ENCODE measurements around the gene TPTE2. TPM values are rescaled to one million over a fixed set of nuclear protein-coding genes. Genes with fewer than 3 reads are reported as not detected.
A peak's percentile ranks its signal among the peaks of the same experiment; 100 is the strongest.

Gene TPTE2
- total RNA-seq, 1 experiment from 2014 or later = not detected

- no peak for TF ChIP-seq CTCF (IDR thresholded peaks at IDR 0.05)
- TF ChIP-seq, protein P1, sequence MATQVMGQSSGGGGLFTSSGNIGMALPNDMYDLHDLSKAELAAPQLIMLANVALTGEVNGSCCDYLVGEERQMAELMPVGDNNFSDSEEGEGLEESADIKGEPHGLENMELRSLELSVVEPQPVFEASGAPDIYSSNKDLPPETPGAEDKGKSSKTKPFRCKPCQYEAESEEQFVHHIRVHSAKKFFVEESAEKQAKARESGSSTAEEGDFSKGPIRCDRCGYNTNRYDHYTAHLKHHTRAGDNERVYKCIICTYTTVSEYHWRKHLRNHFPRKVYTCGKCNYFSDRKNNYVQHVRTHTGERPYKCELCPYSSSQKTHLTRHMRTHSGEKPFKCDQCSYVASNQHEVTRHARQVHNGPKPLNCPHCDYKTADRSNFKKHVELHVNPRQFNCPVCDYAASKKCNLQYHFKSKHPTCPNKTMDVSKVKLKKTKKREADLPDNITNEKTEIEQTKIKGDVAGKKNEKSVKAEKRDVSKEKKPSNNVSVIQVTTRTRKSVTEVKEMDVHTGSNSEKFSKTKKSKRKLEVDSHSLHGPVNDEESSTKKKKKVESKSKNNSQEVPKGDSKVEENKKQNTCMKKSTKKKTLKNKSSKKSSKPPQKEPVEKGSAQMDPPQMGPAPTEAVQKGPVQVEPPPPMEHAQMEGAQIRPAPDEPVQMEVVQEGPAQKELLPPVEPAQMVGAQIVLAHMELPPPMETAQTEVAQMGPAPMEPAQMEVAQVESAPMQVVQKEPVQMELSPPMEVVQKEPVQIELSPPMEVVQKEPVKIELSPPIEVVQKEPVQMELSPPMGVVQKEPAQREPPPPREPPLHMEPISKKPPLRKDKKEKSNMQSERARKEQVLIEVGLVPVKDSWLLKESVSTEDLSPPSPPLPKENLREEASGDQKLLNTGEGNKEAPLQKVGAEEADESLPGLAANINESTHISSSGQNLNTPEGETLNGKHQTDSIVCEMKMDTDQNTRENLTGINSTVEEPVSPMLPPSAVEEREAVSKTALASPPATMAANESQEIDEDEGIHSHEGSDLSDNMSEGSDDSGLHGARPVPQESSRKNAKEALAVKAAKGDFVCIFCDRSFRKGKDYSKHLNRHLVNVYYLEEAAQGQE (IDR thresholded peaks at IDR 0.05; ENCODE audit: insufficient read depth in 1 of 2, low read depth in 2 of 2, low read length in 1 of 2) = no peak
- TF ChIP-seq TCF7L2 (IDR thresholded peaks at IDR 0.05; ENCODE audit: low read depth, low read length) = no peak
- no peak for TF ChIP-seq POLR2AphosphoS5 (IDR thresholded peaks at IDR 0.05; ENCODE audit: low read depth, low read length)
- in situ Hi-C loops (cut with HindIII; ENCODE audit: low pct_unique_long_range_greater_than_20kb, low sequenced_read_pairs) = no loop called here
- H3K9me3 ChIP-seq (ENCODE audit: control insufficient read depth, insufficient read depth, low read depth, low read length) = no peaks in the 10 kb centered on the region
- BruUV-seq (replicated peaks) = no TSS peak
- no peaks in the 10 kb centered on the region for H3K27me3 ChIP-seq (ENCODE audit: control insufficient read depth, insufficient read depth, low read length)
- no peaks in the 10 kb centered on the region for H3K4me1 ChIP-seq (ENCODE audit: control insufficient read depth, insufficient read depth, low read length)
- no peaks in the 10 kb centered on the region for H3K36me3 ChIP-seq (ENCODE audit: control insufficient read depth, insufficient read depth, low read length)
- CTCF ChIA-PET = no interaction called here
- H3K4me3 ChIP-seq (ENCODE audit: low read depth in 2 of 2, low read length in 2 of 2) = no peak overlapping the region
- DNase-seq (ENCODE audit: low read depth, low spot score) = no peak
- intact Hi-C loops (cut with micrococcal nuclease; ENCODE audit: unreplicated experiment) = no loop called here
- POLR2A ChIA-PET = no interaction called here
- H3K27ac ChIP-seq (ENCODE audit: low read length) = no peak overlapping the region
- ATAC-seq = no peak
Observed at GRCh38 chr13:19604306-19604705, 43.0 kb upstream of the TPTE2 start.

DNA sequence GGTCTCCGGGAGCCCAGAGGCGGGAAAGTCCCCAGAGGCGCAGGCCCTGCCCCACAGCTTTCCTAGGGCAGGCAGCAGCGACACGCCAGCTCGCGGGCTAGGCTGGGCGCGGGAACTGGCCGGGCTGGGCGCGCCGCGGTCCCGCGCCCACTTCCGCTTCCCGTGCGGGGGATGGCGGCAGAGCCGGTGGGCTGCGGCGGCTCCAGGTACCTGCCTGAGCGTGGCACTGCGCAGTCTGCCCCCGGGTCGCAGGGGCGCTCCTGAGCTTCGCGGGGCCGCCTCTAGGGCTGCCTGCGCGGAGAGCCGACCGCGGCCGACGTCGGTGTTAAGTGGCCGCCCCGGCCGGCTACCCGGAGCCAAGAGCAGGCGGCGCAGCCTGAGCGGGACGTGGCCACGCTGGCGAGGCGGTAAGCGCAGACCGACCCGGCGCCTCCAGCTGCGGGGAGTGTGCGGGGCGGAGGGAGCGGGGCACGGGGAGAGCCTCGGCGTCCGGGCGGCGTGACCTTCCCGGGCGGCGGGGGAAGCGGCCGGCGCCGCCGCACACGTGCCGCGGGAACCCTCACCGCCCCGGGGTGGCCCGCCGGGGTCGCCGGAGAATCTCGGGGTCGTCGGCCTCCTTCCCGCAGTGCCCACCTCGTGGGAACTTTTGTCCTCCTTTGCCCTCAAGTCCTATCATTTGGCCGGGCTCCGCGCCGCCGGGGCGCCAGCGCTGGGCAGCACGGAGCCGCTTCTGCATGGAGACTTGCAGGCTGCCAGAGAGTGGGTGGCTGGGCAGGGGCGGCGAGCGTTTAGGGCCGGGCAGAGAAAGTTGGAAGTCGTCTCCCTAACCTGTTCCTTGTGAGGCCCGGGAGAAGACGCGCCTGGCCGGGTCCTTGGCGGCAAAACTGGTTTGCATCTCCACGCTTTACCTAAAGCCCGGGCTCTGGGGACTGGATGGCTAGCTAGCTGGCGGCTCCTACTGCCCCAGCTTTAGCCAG, 40.7 kb upstream of the TPTE2 start:
- in situ Hi-C loops (cut with HindIII; ENCODE audit: low pct_unique_long_range_greater_than_20kb, low sequenced_read_pairs) (no loop called here), intact Hi-C loops (cut with micrococcal nuclease; ENCODE audit: unreplicated experiment) (no loop called here)
- no TSS peak for BruUV-seq (replicated peaks)
- ATAC-seq (peak; percentile 81), DNase-seq (ENCODE audit: low read depth, low spot score) (no peak)
- Histone ChIP-seq H3K27me3 (ENCODE audit: control insufficient read depth, insufficient read depth, low read length) (no peaks in the 10 kb centered on the region), H3K4me1 (ENCODE audit: control insufficient read depth, insufficient read depth, low read length) (peaks cover 10% of the 10 kb centered on the region), H3K4me3 (ENCODE audit: low read depth in 2 of 2, low read length in 2 of 2) (peak overlapping the region; percentile 56 to 62), H3K9me3 (ENCODE audit: control insufficient read depth, insufficient read depth, low read depth, low read length) (no peaks in the 10 kb centered on the region), H3K27ac (ENCODE audit: low read length) (peak overlapping the region; percentile 82), H3K36me3 (ENCODE audit: control insufficient read depth, insufficient read depth, low read length) (no peaks in the 10 kb centered on the region)
- POLR2A ChIA-PET = interaction anchor here (0.7 kb wide), 1 partner anchor 25 kb away, joined by 6 read pairs; no protein-coding TSS in a partner anchor
- peak; percentile 25; the same call in 1 of the 2 replicates for TF ChIP-seq POLR2AphosphoS5 (IDR thresholded peaks at IDR 0.05; ENCODE audit: low read depth, low read length)
- TF ChIP-seq, protein P1 (IDR thresholded peaks at IDR 0.05; ENCODE audit: insufficient read depth in 1 of 2, low read depth in 2 of 2, low read length in 1 of 2) = no peak
- TF ChIP-seq CTCF (IDR thresholded peaks at IDR 0.05) = no peak; the same call in 1 of the 2 replicates
- TF ChIP-seq TCF7L2 (IDR thresholded peaks at IDR 0.05; ENCODE audit: low read depth, low read length) = no peak
- CTCF ChIA-PET = no interaction called here
